Bronchial epithelial cell (primary cell): Measurements from ENCODE around the gene PREB. TPM values are rescaled to one million over a fixed set of nuclear protein-coding genes. Genes with fewer than 3 reads are reported as not detected.

Source experiments
- DNase-seq: peaks from one replicate; pipeline ENCODE4 v3.0.0-alpha.2; 2010; ENCODE audit warnings: low read depth
- FAIRE-seq: peaks from 2 replicates; lab custom pipeline; 2011; peaks lifted over from hg19 to GRCh38; lab: Jason Lieb, UNC
- H3K27me3 ChIP-seq: 2 replicates; pipeline ENCODE4 v1.5.1; 2011; ENCODE audit warnings: low read length; ENCODE audit not compliant: control insufficient read depth, insufficient read depth
- H3K36me3 ChIP-seq: 2 replicates; pipeline ENCODE4 v1.5.1; 2011; ENCODE audit warnings: low read length; ENCODE audit not compliant: control insufficient read depth, insufficient read depth
- H3K4me3 ChIP-seq: 2 replicates; pipeline ENCODE4 v1.5.1; 2011; ENCODE audit warnings: mild to moderate bottlenecking, low read depth, low read length, control low read depth
- total RNA-seq: library from RNA; depleted of rRNA; stranded (reverse); fragments of >200 nt; gene quantifications from 2 replicates; pipeline ENCODE4 v1.2.1, GENCODE V29; 2014
- TF ChIP-seq, protein P1 (sequence below): IDR thresholded peaks from 2 replicates; pipeline ENCODE4 v1.5.1; 2011; ENCODE audit warnings: mild to moderate bottlenecking, moderate library complexity, low read length, control low read depth, inconsistent platforms; ENCODE audit not compliant: insufficient read depth, severe bottlenecking

PREB gene
- total RNA-seq, 1 donor from 2014 or later, result 46.1 TPM

DNA sequence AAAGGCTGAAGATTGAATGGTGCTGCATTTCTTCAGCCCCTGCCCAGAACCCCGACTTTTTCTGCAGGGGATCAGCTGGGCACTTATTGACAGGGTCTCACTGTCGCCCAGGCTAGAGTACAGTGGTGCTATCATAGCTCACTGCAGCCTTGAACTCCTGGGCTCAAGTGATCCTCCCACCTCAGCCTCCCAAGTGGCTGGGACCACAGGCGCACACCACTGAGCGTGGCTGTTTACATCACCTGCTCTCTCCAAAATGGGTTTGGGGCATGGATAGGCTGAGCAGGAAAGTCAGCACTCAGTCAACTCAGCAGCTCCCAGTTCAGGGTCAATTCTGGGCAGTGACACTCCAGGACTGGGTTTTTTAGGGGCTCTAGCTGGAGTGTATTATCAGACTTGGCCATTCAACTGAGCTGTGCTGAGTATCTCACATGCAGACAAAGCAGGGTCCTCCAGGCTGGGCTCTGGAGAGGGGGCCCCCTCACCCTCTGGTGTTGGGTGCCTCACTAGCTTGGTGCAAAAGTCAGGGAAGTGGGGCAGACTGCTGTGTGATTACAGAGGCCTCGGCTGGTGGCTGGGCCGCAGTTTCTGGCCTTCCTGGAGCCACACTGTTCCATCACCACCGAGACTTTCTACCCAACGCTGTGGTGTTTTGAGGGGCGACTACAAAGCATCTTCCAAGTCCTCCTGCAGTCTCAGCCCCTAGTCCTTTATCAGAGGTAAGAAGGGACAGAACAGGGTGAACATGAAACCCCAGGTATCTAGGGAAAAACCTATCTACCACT, 6.4 kb downstream of the PREB start:
- Histone ChIP-seq H3K36me3 (peaks cover 14% of the 10 kb centered on the region), H3K4me3 (no peak overlapping the region), H3K27me3 (peaks cover 2% of the 10 kb centered on the region)
- FAIRE-seq (no peak), DNase-seq (no peak)
- TF ChIP-seq, protein P1, sequence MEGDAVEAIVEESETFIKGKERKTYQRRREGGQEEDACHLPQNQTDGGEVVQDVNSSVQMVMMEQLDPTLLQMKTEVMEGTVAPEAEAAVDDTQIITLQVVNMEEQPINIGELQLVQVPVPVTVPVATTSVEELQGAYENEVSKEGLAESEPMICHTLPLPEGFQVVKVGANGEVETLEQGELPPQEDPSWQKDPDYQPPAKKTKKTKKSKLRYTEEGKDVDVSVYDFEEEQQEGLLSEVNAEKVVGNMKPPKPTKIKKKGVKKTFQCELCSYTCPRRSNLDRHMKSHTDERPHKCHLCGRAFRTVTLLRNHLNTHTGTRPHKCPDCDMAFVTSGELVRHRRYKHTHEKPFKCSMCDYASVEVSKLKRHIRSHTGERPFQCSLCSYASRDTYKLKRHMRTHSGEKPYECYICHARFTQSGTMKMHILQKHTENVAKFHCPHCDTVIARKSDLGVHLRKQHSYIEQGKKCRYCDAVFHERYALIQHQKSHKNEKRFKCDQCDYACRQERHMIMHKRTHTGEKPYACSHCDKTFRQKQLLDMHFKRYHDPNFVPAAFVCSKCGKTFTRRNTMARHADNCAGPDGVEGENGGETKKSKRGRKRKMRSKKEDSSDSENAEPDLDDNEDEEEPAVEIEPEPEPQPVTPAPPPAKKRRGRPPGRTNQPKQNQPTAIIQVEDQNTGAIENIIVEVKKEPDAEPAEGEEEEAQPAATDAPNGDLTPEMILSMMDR, result no peak

DNA sequence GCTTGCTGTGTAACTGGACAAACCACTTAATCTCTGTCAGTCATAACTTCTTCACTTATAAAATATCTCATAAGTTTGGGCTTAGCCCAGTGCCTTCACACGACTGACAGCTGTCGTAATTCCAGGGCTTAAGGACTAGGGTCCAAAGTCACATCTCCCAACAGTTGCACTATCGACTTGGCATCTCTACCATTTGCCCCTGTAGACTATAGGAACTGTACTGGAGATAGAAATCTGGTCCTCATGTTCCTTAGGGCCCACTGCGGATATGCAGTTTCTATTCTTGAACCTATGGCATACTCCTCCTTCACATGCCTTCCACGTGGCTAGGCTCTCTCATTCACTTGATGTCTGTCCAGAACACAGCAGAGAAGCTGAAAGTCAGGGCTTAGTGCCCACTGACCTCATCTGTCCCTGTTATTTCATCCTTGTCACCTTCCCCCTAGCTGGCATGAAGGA, 8.2 kb downstream of the PREB start:
- Histone ChIP-seq H3K27me3 (peaks cover 5% of the 10 kb centered on the region), H3K4me3 (no peak overlapping the region), H3K36me3 (peaks cover 6% of the 10 kb centered on the region)
- DNase-seq, result no peak
- FAIRE-seq, result no peak
- TF ChIP-seq, protein P1, result no peak

- TF ChIP-seq, protein P1, result no peak
Observed at GRCh38 chr2:27125104-27125503, 9.3 kb downstream of the PREB start.

DNA sequence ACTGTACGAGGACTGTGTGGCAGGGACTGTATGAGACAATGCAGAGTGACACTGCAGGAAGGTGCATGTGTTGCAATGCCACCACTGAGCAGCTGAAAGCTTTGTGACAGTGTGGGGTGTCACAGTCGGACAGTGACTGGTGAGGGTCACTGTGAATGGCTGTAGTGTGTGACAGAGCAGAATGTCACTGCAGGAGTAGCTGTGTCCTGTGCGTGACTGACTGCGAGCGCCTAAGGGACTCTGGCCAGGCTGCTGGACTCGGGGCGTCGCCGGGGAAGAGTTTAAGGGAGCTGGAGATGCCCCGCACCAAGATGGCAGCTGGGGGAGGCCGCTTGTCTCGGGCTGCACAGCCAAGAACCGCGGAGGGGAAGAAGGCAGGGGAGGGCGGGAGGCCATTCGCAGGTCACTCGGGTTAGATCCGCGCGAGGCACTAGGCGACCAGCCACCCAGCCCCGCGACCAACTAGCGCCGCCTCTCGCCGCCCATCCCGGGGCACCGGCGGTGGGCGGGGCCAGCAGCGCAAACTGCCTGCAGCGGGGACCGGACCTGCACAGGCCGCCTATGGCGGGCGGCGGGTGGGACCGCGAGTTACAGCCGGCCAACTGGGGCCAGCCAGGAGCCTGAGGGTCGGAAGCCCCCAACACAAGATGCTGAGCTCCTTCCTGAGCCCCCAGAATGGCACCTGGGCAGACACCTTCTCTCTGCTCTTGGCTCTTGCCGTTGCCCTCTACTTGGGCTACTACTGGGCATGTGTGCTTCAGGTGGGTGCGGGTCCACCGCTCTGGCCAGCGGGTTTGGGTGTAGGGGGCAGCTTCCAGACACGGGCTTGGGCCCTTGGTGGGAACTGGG, 10.9 kb downstream of the PREB start, which contains the start of gene ABHD1:
Gene ABHD1, plus strand, starts transcription at position 514 of the 849 bp plus-strand sequence. Its CDS starts 134 bp downstream, at position 648.
- H3K36me3 ChIP-seq, result no peaks in the 10 kb centered on the region
- peak within 1 kb of the TSS; percentile 42 for H3K4me3 ChIP-seq
- TF ChIP-seq, protein P1, result peak; percentile 6
- H3K27me3 ChIP-seq, result peaks cover 13% of the 10 kb centered on the region
- no peak for DNase-seq
- no peak for FAIRE-seq

More at GRCh38 chr2:27125104-27125503, 9.3 kb downstream of the PREB start:
- H3K27me3 ChIP-seq, result peaks cover 5% of the 10 kb centered on the region
- no peak overlapping the region for H3K4me3 ChIP-seq
- peaks cover 1% of the 10 kb centered on the region for H3K36me3 ChIP-seq
- no peak for DNase-seq
- no peak for FAIRE-seq

- no peak overlapping the region for H3K4me3 ChIP-seq
- TF ChIP-seq, protein P1, result no peak
- no peaks in the 10 kb centered on the region for H3K36me3 ChIP-seq
- H3K27me3 ChIP-seq, result peaks cover 19% of the 10 kb centered on the region
- DNase-seq (no peak), FAIRE-seq (no peak)
Observed at GRCh38 chr2:27122791-27123190, 11.6 kb downstream of the PREB start.
